GOT3 (cell line): ENCODE results near the gene CASZ1.

Experiments used
- DNase-seq: peaks from one replicate; lab custom pipeline; 2025; ENCODE audit warnings: mixed read lengths; lab: John Stamatoyannopoulos, UW

The CASZ1 gene

GRCh38 chr1:10625554-10625953, 170.9 kb downstream of the CASZ1 start:
- DNase-seq: no peak

GRCh38 chr1:10625076-10625475, 171.4 kb downstream of the CASZ1 start:
- no peak for DNase-seq

- no peak for DNase-seq
Observed at GRCh38 chr1:10624256-10625050, 172.0 kb downstream of the CASZ1 start.

- DNase-seq: no peak
Observed at GRCh38 chr1:10623686-10624145, 172.7 kb downstream of the CASZ1 start.

GRCh38 chr1:10622910-10623685, 173.3 kb downstream of the CASZ1 start:
- no peak for DNase-seq

- no peak for DNase-seq
Observed at GRCh38 chr1:10621906-10622305, 174.5 kb downstream of the CASZ1 start.

- no peak for DNase-seq
Observed at GRCh38 chr1:10620776-10621175, 175.7 kb downstream of the CASZ1 start.

GRCh38 chr1:10617931-10618885, 178.2 kb downstream of the CASZ1 start:
- no peak for DNase-seq

- DNase-seq: no peak
Observed at GRCh38 chr1:10617318-10617717, 179.1 kb downstream of the CASZ1 start.

- no peak for DNase-seq
Observed at GRCh38 chr1:10616696-10617095, 179.8 kb downstream of the CASZ1 start.

GRCh38 chr1:10615932-10616671, 180.3 kb downstream of the CASZ1 start:
- no peak for DNase-seq

- DNase-seq: no peak
Observed at GRCh38 chr1:10615332-10615731, 181.1 kb downstream of the CASZ1 start.

GRCh38 chr1:10614377-10615225, 181.8 kb downstream of the CASZ1 start:
- no peak for DNase-seq

- no peak for DNase-seq
Observed at GRCh38 chr1:10613861-10614260, 182.6 kb downstream of the CASZ1 start.

- DNase-seq: no peak
Observed at GRCh38 chr1:10613340-10613739, 183.1 kb downstream of the CASZ1 start.

GRCh38 chr1:10612436-10613160, 183.8 kb downstream of the CASZ1 start:
- no peak for DNase-seq

- DNase-seq: no peak
Observed at GRCh38 chr1:10610901-10611600, 185.4 kb downstream of the CASZ1 start.

GRCh38 chr1:10608690-10609089, 187.8 kb downstream of the CASZ1 start:
- DNase-seq: no peak

GRCh38 chr1:10607228-10607627, 189.2 kb downstream of the CASZ1 start:
- no peak for DNase-seq
